ENCODE measurements around the gene BCL7A. TPM values are rescaled to one million over a fixed set of nuclear protein-coding genes. Genes with fewer than 3 reads are reported as not detected.

Gene BCL7A
- total and polyA plus RNA-seq, 2 experiments from 2014 or later = 19.1 to 30.5 TPM

DNA sequence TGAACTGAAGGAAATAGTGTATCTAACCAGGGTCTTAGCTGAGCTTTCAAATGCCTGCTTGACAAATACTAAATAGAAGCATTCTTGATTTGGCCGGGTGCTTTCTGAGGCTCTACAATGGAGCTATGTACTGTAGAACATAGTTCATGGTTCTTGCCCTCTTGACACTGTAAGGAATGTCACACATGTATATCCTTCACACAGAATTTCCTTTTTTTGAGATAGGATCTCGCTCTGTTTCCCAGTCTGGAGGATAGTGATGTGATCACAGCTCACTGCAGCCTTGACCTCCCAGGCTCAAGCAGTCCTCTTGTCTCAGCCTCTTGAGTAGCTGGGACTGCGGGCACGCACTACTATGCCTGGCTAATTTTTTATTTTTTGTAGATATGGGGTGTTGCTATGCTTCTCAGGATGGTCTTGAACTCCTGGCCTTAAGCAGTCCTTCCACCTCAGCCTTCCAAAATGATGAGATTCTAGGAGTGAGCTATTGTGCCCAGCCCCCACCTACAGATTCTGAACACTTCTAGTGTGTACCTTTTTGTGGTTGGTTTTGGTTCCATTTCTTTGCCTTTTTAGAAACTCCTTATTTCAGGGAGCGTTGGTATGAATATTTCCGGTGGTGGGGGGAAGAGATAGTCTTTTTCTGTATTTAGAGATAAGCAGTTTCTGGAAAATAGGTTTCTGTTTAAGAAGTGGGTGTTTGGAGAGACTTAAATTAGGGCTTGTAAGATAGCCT lies 61.1 kb downstream of the BCL7A start:
- TF ChIP-seq, protein P1, sequence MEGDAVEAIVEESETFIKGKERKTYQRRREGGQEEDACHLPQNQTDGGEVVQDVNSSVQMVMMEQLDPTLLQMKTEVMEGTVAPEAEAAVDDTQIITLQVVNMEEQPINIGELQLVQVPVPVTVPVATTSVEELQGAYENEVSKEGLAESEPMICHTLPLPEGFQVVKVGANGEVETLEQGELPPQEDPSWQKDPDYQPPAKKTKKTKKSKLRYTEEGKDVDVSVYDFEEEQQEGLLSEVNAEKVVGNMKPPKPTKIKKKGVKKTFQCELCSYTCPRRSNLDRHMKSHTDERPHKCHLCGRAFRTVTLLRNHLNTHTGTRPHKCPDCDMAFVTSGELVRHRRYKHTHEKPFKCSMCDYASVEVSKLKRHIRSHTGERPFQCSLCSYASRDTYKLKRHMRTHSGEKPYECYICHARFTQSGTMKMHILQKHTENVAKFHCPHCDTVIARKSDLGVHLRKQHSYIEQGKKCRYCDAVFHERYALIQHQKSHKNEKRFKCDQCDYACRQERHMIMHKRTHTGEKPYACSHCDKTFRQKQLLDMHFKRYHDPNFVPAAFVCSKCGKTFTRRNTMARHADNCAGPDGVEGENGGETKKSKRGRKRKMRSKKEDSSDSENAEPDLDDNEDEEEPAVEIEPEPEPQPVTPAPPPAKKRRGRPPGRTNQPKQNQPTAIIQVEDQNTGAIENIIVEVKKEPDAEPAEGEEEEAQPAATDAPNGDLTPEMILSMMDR (IDR thresholded peaks at IDR 0.05; ENCODE audit: low read depth, low read length) = no peak
- peaks cover 6% of the 10 kb centered on the region for H3K27me3 ChIP-seq
- H3K9me3 ChIP-seq (ENCODE audit: low read depth) = no peaks in the 10 kb centered on the region
- H3K4me1 ChIP-seq (ENCODE audit: low read depth) = peaks cover 24% of the 10 kb centered on the region
- no peak overlapping the region for H3K27ac ChIP-seq
- DNase-seq (ENCODE audit: low read depth in 1 of 2, low spot score in 1 of 2) = peak in 1 of 2 donors; percentile 36
- no peak overlapping the region for H3K4me3 ChIP-seq
- no peaks in the 10 kb centered on the region for H3K36me3 ChIP-seq

DNA sequence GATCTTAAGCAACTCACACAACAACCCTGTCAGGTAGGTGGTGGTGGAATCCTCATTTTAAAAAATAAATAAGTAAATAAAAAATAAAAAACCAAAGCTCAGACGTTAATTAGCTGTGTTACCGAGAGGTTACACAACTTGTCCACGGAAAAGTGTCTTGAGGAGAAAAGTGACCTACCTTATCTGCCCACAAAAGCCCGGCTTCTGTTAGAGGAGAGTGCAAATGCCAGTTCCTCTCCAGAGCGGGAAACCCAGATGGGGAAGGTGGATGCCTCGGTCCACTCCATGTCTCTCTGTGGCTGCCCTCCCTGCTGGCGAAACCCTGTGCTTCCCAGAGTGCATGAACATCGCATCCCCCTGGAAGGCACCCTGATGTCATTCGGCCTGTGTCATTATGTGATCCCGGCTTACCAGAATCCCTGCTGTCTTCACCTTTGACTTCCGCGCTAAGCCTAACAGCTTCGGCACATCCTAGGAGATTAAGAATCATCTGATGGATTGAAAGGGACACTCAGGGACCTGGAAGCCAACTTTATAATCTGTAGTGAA lies 63.2 kb downstream of the BCL7A start:
- no peak overlapping the region for H3K27ac ChIP-seq

DNA sequence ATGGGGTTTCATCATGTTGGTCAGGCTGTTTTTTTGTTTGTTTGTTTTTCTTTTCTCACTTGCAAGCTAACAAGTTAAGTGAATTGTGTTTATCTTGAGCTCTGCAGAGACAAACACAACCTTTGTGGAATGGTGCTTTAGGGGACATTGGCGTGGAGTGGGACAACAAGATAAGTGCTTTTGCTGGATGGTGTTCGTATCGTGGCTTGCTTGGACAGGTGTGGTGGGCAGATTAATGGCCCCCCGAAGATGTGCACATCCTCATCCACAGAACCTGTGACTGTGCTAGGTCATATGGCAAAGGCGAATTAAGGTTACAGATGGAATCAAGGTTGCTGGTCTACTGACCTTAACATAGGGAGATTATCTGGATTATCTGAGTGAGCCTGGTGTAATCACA lies 63.9 kb downstream of the BCL7A start:
- Histone ChIP-seq H3K9me3 (ENCODE audit: low read depth) (no peaks in the 10 kb centered on the region), H3K27ac (no peak overlapping the region), H3K27me3 (no peaks in the 10 kb centered on the region), H3K36me3 (no peaks in the 10 kb centered on the region), H3K4me1 (ENCODE audit: low read depth) (peaks cover 18% of the 10 kb centered on the region), H3K4me3 (no peak overlapping the region)
- no peak for DNase-seq (ENCODE audit: low read depth in 1 of 2, low spot score in 1 of 2)
- TF ChIP-seq, protein P1 (IDR thresholded peaks at IDR 0.05; ENCODE audit: low read depth, low read length) = no peak

More for the DNA sequence above, 63.2 kb downstream of the BCL7A start:
- Histone ChIP-seq H3K9me3 (ENCODE audit: low read depth) (no peaks in the 10 kb centered on the region), H3K4me3 (no peak overlapping the region), H3K4me1 (ENCODE audit: low read depth) (peaks cover 19% of the 10 kb centered on the region), H3K27me3 (no peaks in the 10 kb centered on the region), H3K36me3 (no peaks in the 10 kb centered on the region)
- TF ChIP-seq, protein P1 (IDR thresholded peaks at IDR 0.05; ENCODE audit: low read depth, low read length) = no peak
- no peak for DNase-seq (ENCODE audit: low read depth in 1 of 2, low spot score in 1 of 2)

DNA sequence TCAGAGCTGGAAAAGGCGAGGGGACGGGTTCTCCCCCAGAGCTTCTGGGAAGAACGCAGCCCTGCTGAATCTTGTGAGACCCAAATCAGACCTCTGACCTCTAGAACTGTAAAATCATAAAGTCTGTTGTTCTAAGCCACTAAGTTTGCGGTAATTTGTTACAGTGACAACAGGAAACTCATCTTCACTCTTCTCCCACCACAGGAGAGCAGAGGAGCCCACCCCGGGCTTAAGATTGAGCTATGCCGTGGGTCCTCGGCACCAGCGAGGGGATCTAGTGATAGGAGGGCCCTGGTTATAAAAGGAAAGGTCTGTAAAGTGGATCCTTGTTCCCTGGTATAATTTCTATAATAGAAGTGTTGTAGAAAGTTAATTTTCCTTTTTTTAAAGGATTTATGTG lies 64.4 kb downstream of the BCL7A start:
- H3K9me3 ChIP-seq (ENCODE audit: low read depth) = no peaks in the 10 kb centered on the region
- no peaks in the 10 kb centered on the region for H3K27me3 ChIP-seq
- no peak overlapping the region for H3K27ac ChIP-seq
- H3K4me1 ChIP-seq (ENCODE audit: low read depth) = peaks cover 18% of the 10 kb centered on the region
- H3K4me3 ChIP-seq = no peak overlapping the region
- no peaks in the 10 kb centered on the region for H3K36me3 ChIP-seq
- TF ChIP-seq, protein P1 (IDR thresholded peaks at IDR 0.05; ENCODE audit: low read depth, low read length) = no peak
- no peak for DNase-seq (ENCODE audit: low read depth in 1 of 2, low spot score in 1 of 2)

DNA sequence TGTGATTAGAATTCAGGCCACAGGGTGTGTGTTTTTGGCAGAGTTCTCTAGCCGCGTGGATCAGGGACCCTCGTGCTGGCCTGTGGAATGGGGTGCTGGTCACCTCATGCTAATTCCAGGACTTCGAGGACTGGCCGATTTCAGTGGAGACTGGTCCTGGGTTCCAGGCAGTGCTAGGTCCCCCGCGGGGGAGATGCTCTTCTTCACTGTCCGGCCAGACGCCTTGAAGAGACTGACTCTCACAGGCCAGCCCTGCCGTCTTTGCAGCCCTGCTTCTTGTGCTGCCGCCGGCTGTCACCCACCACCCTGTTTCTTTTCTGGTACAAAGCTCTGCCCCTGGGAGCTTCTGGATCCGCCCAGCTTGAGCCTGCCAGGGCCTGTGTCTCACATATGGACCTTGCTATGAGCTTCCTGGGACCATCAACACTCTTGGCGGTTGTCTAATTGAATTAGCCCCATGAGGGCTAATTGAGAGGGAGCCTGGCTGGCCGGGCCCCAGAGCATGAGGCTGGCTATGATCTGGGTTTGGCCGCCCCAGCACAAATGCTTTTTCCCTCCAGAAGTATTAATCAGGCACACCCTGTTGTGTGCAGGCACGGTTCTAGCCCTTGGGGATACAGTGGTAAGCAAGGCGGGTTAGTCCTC lies 65.1 kb downstream of the BCL7A start:
- H3K36me3 ChIP-seq = no peaks in the 10 kb centered on the region
- TF ChIP-seq, protein P1 (IDR thresholded peaks at IDR 0.05; ENCODE audit: low read depth, low read length) = no peak
- H3K4me3 ChIP-seq = no peak overlapping the region
- no peaks in the 10 kb centered on the region for H3K9me3 ChIP-seq (ENCODE audit: low read depth)
- peaks cover 18% of the 10 kb centered on the region for H3K4me1 ChIP-seq (ENCODE audit: low read depth)
- DNase-seq (ENCODE audit: low read depth in 1 of 2, low spot score in 1 of 2) = no peak
- no peaks in the 10 kb centered on the region for H3K27me3 ChIP-seq
- H3K27ac ChIP-seq = no peak overlapping the region
